DND-41 (cell line): ENCODE results near the gene RBMS1.

ENCODE experiments used
- EZH2 ChIP-seq: IDR thresholded peaks from 3 replicates; pipeline ENCODE4 v1.6.1; 2012; ENCODE audit warnings: borderline replicate concordance, low read depth, mild to moderate bottlenecking, moderate library complexity, low read length, inconsistent platforms; ENCODE audit not compliant: severe bottlenecking
- TF ChIP-seq, protein P1 (sequence below): IDR thresholded peaks from 2 replicates; pipeline ENCODE4 v1.5.1; 2012; ENCODE audit warnings: borderline replicate concordance, low read length, moderate library complexity, mild to moderate bottlenecking; ENCODE audit not compliant: poor library complexity, severe bottlenecking; ENCODE audit errors: extremely low read depth

GRCh38 chr2:160372010-160372356, 121.6 kb downstream of the RBMS1 start:
- TF ChIP-seq, protein P1, sequence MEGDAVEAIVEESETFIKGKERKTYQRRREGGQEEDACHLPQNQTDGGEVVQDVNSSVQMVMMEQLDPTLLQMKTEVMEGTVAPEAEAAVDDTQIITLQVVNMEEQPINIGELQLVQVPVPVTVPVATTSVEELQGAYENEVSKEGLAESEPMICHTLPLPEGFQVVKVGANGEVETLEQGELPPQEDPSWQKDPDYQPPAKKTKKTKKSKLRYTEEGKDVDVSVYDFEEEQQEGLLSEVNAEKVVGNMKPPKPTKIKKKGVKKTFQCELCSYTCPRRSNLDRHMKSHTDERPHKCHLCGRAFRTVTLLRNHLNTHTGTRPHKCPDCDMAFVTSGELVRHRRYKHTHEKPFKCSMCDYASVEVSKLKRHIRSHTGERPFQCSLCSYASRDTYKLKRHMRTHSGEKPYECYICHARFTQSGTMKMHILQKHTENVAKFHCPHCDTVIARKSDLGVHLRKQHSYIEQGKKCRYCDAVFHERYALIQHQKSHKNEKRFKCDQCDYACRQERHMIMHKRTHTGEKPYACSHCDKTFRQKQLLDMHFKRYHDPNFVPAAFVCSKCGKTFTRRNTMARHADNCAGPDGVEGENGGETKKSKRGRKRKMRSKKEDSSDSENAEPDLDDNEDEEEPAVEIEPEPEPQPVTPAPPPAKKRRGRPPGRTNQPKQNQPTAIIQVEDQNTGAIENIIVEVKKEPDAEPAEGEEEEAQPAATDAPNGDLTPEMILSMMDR = no peak
- TF ChIP-seq EZH2 = no peak
